Measurements from ENCODE around the gene IL21.
"Not testable (repeated sequence)": the region's sequence is repeated elsewhere in the genome, so short reads cannot be mapped to it uniquely, and the experiment has no call there.

The IL21 gene

DNA sequence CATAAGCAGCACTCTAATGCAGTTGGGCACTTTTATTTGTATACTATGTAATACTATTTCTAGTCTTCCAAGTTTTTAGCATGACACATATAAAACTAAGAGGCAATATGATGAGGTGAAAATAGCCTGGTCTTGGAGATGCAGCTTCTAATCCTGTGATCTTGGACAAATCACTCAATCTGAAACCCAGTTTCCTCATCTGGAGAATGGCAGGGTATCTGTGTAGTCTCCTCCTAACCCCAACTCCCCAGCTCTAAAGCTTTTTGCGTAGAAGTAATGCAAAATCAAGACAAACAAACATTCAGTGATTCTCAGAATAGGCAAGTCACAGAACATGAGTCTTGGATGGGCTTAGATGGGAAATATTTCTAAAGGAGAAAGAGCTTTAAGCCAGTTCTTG, 36.7 kb upstream of the IL21 start:
- DNase-seq (ENCODE audit: low spot score): no peak
- H3K27ac ChIP-seq: no peak overlapping the region
- TF ChIP-seq, protein P1, sequence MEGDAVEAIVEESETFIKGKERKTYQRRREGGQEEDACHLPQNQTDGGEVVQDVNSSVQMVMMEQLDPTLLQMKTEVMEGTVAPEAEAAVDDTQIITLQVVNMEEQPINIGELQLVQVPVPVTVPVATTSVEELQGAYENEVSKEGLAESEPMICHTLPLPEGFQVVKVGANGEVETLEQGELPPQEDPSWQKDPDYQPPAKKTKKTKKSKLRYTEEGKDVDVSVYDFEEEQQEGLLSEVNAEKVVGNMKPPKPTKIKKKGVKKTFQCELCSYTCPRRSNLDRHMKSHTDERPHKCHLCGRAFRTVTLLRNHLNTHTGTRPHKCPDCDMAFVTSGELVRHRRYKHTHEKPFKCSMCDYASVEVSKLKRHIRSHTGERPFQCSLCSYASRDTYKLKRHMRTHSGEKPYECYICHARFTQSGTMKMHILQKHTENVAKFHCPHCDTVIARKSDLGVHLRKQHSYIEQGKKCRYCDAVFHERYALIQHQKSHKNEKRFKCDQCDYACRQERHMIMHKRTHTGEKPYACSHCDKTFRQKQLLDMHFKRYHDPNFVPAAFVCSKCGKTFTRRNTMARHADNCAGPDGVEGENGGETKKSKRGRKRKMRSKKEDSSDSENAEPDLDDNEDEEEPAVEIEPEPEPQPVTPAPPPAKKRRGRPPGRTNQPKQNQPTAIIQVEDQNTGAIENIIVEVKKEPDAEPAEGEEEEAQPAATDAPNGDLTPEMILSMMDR (conservative IDR thresholded peaks at IDR 0.05; ENCODE audit: low read depth): no peak
- ChIA-PET CTCF (no interaction called here), POLR2A (ENCODE audit: low non-redundant PET) (interaction anchor here (0.7 kb wide), 1 partner anchor 43 kb away, joined by 3 read pairs; no protein-coding TSS in a partner anchor)

DNA sequence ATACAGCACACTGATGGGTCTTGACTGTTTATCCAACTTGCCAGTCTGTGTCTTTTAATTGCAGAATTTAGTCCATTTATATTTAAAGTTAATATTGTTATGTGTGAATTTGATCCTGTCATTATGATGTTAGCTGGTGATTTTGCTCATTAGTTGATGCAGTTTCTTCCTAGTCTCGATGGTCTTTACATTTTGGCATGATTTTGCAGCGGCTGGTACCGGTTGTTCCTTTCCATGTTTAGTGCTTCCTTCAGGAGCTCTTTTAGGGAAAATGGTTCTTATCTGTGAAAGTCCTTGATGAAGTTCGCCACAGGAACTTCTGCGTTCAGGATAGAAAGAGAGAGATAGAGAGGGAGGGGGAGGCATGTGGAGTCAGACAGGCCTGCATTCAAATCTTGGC, 35.7 kb upstream of the IL21 start:
- H3K27ac ChIP-seq; POLR2A ChIA-PET (ENCODE audit: low non-redundant PET); CTCF ChIA-PET; DNase-seq (ENCODE audit: low spot score): not testable (repeated sequence)

DNA sequence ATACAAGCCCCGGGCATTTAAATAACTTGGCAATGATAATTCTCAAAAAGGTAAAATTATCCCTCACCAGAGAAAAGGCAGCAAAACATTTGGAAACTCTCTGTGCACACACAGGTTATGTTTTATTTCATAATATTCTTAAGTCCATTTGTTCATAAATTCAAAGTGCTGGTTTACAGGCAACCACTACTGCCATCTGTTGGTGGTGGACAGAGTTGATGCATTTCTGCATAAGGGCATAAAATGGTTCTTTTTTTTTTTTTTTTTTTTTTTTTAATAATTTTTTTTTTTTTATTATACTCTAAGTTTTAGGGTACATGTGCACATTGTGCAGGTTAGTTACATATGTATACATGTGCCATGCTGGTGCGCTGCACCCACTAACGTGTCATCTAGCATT, 31.5 kb upstream of the IL21 start:
- ChIA-PET CTCF (no interaction called here), POLR2A (ENCODE audit: low non-redundant PET) (no interaction called here)
- DNase-seq (ENCODE audit: low spot score): peak; percentile 34
- H3K27ac ChIP-seq: no peak overlapping the region
- TF ChIP-seq, protein P1 (conservative IDR thresholded peaks at IDR 0.05; ENCODE audit: low read depth): peak; percentile 43

DNA sequence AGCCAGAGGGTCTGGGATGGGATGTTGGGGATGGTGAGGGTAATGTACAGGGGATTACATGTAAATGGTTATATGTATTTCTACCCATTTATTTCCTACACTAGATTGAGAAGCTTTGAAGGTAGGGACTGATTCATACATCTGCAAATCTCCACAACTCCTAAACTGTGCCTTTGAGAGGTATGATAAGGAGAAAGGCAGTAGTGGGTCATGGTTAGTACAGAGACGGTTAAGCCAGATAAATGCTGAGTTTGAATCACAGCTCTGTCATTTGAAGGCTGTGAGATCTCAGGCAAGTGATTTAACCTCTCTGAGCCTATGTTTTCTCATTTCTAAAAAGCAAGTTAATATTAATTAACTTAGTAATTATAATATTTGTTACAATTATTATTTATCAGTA, 29.3 kb upstream of the IL21 start:
- TF ChIP-seq, protein P1 (conservative IDR thresholded peaks at IDR 0.05; ENCODE audit: low read depth): no peak
- H3K27ac ChIP-seq: no peak overlapping the region
- DNase-seq (ENCODE audit: low spot score): no peak
- ChIA-PET POLR2A (ENCODE audit: low non-redundant PET) (no interaction called here), CTCF (no interaction called here)

DNA sequence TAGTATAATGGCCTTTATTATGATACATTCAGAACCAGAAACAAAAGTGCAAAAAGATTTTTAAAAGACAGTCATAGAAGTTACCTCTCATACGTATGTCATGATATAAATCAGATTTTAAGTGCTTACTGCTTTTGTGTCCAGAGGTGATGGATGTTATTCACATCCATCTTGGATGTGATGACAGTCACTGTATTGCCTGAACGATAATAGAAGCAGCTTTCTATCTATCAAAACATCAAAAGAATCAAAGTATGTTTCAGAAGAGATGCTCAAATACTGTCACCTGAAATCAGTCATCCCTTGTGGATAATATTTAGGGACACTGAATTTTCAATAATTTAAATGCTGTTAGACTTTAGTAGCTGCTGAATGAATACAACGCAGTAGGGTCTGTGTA, 26.8 kb upstream of the IL21 start:
- H3K27ac ChIP-seq: no peak overlapping the region
- ChIA-PET POLR2A (ENCODE audit: low non-redundant PET) (no interaction called here), CTCF (interaction anchor here (0.6 kb wide), 1 partner anchor 10 kb away, joined by 3 read pairs; no protein-coding TSS in a partner anchor)
- DNase-seq (ENCODE audit: low spot score): no peak
- TF ChIP-seq, protein P1 (conservative IDR thresholded peaks at IDR 0.05; ENCODE audit: low read depth): no peak

DNA sequence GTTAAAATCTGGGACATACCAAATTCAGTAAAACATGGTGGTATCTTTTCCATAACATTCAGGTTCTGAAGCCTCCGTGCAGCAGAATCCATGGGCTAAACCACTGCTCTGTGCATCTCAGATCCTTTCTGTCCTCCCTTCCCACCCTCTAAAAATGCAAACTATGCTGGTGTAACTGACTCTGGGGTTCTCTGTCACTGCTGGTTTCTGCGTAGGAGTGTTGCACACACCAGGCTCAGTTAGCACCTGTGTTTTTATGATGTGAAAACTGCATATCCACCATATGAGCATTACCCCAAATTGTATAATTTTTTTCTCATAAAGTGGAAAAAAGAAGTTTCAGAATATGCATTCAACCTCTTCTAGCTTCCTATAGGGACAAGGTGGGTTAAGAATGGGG, 22.4 kb upstream of the IL21 start:
- CTCF ChIA-PET: interaction anchor here (0.7 kb wide), 1 partner anchor 25 kb away, joined by 4 read pairs; no protein-coding TSS in a partner anchor
- DNase-seq (ENCODE audit: low spot score): no peak
- POLR2A ChIA-PET (ENCODE audit: low non-redundant PET): no interaction called here
- TF ChIP-seq, protein P1 (conservative IDR thresholded peaks at IDR 0.05; ENCODE audit: low read depth): no peak
- H3K27ac ChIP-seq: no peak overlapping the region

DNA sequence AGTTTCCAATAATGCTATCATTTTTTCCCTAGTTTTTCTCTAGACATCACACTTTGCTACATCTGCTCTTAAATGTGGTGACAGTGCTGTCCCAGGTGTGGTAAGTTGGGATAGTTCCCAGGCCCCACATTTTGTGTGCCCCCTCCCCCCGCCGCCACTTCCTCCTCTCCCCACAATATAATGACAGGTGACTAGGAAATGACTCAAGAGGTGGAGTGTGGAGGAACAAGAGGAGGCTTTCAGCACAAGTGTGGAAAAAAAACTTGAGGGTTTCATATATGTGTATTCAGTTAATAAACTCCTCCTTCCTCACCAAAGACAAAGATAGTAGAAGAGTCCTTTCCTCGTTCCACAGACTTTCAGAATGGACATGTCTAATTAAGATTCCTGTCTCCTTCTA, 18.3 kb upstream of the IL21 start:
- DNase-seq (ENCODE audit: low spot score): peak; percentile 15
- TF ChIP-seq, protein P1 (conservative IDR thresholded peaks at IDR 0.05; ENCODE audit: low read depth): no peak
- ChIA-PET POLR2A (ENCODE audit: low non-redundant PET) (no interaction called here), CTCF (no interaction called here)
- H3K27ac ChIP-seq: no peak overlapping the region

All from RWPE1 (cell line).